Adrenal gland (tissue), 12 donors: Measurements from ENCODE around the gene COG7. TPM values are rescaled to one million over a fixed set of nuclear protein-coding genes. Genes with fewer than 3 reads are reported as not detected.

Experiments used
- DNase-seq, 7 donors: peaks; one replicate each; pipeline ENCODE4 v3.0.0-alpha.2; 2019 to 2020
- H3K27ac ChIP-seq, 5 donors: fragments of 200-600 bp; sonication (generic) in 4 of 5; 1 replicate in 3 of 5; 2 replicates in 2 of 5; pipeline versions ENCODE4 v1.5.1 to v1.8.0; 2016 to 2020; ENCODE audit warnings: mild to moderate bottlenecking in 1 of 5
- H3K27me3 ChIP-seq: fragments of 200-600 bp; 2 replicates; pipeline ENCODE4 v1.8.0; 2021
- H3K36me3 ChIP-seq, 2 donors: fragments of 200-600 bp; replicated peaks in 1 of 2; 1 replicate in 1 of 2; 2 replicates in 1 of 2; pipeline versions ENCODE4 v1.5.1 to v1.8.0; 2018 to 2022
- H3K4me1 ChIP-seq, 2 donors: fragments of 200-600 bp; replicated peaks in 1 of 2; 1 replicate in 1 of 2; 2 replicates in 1 of 2; pipeline versions ENCODE4 v1.5.1 to v1.8.0; 2018 to 2021
- H3K4me3 ChIP-seq, 4 donors: fragments of 200-600 bp; sonication (generic) in 3 of 4; one replicate each; pipeline ENCODE4 v1.5.1; 2016 to 2018
- H3K9me3 ChIP-seq, 3 donors: fragments of 200-600 bp; sonication (generic) in 1 of 3; replicated peaks in 1 of 3; 1 replicate in 2 of 3; 2 replicates in 1 of 3; pipeline versions ENCODE4 v1.5.1 to v1.8.0; 2016 to 2021
- POLR2A ChIP-seq, 2 donors: fragments of 450-650 bp; IDR thresholded peaks; one replicate each; pipeline ENCODE4 v1.6.1; 2017; ENCODE audit warnings: antibody characterized with exemption in 2 of 2, mild to moderate bottlenecking in 2 of 2, moderate library complexity in 1 of 2
- WGBS, 4 donors: extraction: QIAGEN DNeasy Blood & Tissue Kit in 2 of 4; methylation state at CpG; one replicate each; pipeline versions ENCODE4 v1.1.5 to v1.1.7; 2013 to 2017; 5-methylcytosine and 5-hydroxymethylcytosine counted together
- intact Hi-C, 2 donors: fragments of 100-400 bp; cut with DNase I; formaldehyde crosslinking; loops; one replicate each; pipeline versions ENCODE4 v1.14.1 to v1.15.0; 2022 to 2023
- polyA plus RNA-seq, 3 donors: library from polyadenylated mRNA; stranded (reverse); fragments of 200-250 nt in 2 of 3; fragments of 350-450 nt in 1 of 3; fragmentation: Illumina TruSeq in 1 of 3; extraction: RNeasy Lipid Tissue Mini Kit (QIAGEN cat#74804) in 1 of 3; gene quantifications; one replicate each; pipeline ENCODE4 v1.2.3, GENCODE V29; 2013 to 2014
- total RNA-seq, 9 donors: library from RNA; depleted of rRNA in 4 of 9; stranded (reverse); fragments of >200 nt in 4 of 9; fragments of 120-200 nt in 1 of 9; fragmentation: NEBNext Ultra II Directional in 1 of 9; extraction: Animal tissue kit (Norgen Biotek cat#: 25700) in 1 of 9; gene quantifications; one replicate each; pipeline versions ENCODE4 v1.1.0 to v1.2.4, GENCODE V29; 2013 to 2023
- TF ChIP-seq, protein P1 (sequence below), 6 experiments: fragments of 450-650 bp in 4 of 6; fragments of 200-600 bp in 2 of 6; sonication (generic) in 1 of 6; IDR thresholded peaks; 1 replicate in 5 of 6; 2 replicates in 1 of 6; pipeline versions ENCODE4 v1.5.1 to v1.8.0; 2016 to 2021; ENCODE audit warnings: antibody characterized with exemption in 6 of 6, mild to moderate bottlenecking in 2 of 6, moderate library complexity in 1 of 6
- donor health status: healthy with polysubstance abuse.
- donor health status: Bipolar disorder and iron deficiency.
- donor health status: DM: yes; HTN: yes; CAD: no.
- donor health status: DM: no; HTN: no; CAD: no.
- donor health status: DM: no; HTN: no; CAD: no.
- donor health status: DM: yes; HTN: yes; CAD: no.

The COG7 gene
- total and polyA plus RNA-seq, 12 donors, result 10.7 to 50.1 (median 21.4) TPM

DNA sequence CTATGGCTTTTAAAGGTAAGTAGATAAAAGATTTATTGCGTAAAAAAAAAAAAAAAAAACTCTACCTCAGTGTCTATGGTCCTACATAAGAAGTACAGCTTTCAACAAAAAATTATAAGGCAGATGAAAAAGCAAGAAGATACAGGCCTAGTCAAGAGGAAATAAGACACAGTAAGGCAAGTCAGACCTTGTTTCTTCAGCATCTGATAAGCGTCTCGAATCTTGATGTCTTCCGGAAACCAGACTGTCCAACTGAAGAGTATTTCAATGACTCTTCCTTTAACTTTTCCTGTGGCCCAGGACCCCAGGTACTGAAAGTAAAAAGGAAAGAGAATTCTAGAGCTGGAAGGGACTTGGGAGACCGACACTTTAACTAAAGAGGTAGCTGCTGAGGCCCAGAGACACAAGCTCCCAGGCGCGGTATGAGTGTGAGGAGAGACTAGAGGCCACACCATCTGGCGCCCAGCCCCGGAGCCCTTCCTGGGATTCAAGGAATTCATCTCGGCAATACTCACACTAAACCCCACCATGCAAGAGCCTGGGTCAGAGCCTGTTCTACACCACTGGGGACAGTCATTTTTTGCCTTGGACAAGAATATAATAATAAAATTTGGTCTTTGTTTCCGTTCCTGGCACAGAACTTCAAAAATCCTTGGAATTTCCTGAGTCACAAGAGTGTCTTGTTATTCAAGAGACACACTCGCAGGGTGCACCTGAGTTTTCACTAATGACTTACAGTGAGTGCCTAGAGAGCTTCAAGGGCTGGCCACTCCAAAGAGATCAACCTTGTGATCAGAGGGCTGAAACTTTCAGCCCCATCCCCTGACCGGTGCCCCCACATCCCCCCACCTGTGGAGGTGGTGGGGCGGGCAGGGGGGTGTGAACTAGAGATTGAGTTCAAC lies 38.8 kb upstream of the COG7 start:
- intact Hi-C loops, result no loop called here
- H3K4me3 ChIP-seq, result no peak overlapping the region
- H3K27ac ChIP-seq, result peak overlapping the region in 3 of 5 donors; percentile 2 to 64 (median 41)
- peaks cover 11% of the 10 kb centered on the region in 2 donors for H3K4me1 ChIP-seq
- TF ChIP-seq POLR2A (IDR thresholded peaks at IDR 0.05), result no peak
- TF ChIP-seq, protein P1, sequence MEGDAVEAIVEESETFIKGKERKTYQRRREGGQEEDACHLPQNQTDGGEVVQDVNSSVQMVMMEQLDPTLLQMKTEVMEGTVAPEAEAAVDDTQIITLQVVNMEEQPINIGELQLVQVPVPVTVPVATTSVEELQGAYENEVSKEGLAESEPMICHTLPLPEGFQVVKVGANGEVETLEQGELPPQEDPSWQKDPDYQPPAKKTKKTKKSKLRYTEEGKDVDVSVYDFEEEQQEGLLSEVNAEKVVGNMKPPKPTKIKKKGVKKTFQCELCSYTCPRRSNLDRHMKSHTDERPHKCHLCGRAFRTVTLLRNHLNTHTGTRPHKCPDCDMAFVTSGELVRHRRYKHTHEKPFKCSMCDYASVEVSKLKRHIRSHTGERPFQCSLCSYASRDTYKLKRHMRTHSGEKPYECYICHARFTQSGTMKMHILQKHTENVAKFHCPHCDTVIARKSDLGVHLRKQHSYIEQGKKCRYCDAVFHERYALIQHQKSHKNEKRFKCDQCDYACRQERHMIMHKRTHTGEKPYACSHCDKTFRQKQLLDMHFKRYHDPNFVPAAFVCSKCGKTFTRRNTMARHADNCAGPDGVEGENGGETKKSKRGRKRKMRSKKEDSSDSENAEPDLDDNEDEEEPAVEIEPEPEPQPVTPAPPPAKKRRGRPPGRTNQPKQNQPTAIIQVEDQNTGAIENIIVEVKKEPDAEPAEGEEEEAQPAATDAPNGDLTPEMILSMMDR (IDR thresholded peaks at IDR 0.05), result no peak
- no peaks in the 10 kb centered on the region for H3K27me3 ChIP-seq
- H3K9me3 ChIP-seq, result no peaks in the 10 kb centered on the region
- H3K36me3 ChIP-seq, result peaks cover 0 to 91% of the 10 kb centered on the region in 2 donors
- DNase-seq, result peak in 1 of 7 donors; percentile 37
- WGBS, 4 donors, result 64 to 71% (median 66%) methylated on average over 13 to 14 of the region's 14 CpGs

DNA sequence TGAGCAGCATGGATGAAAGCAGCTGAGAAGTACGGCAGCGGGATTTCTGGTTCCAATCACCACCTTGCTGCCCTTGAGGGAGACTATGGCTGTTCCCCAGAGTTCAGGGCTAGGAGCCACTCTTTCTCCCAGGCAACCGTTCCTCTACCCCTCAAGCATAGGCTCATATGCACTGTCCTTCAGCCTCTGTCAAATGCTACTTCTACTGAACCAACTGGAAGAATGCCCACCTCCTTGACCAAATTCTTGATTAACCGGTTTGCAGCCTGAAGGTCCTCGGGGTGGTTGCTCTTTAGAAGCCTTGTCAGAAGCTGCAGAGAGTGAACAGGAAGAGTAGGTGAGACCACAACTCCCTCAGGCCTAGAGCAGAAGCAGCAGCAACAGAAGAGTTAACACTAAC lies 33.5 kb upstream of the COG7 start:
- Histone ChIP-seq H3K9me3 (no peaks in the 10 kb centered on the region), H3K36me3 (peaks cover 0 to 99% of the 10 kb centered on the region in 2 donors), H3K27me3 (no peaks in the 10 kb centered on the region), H3K4me3 (no peak overlapping the region), H3K27ac (no peak overlapping the region), H3K4me1 (no peaks in the 10 kb centered on the region)
- TF ChIP-seq, protein P1 (IDR thresholded peaks at IDR 0.05), result no peak
- TF ChIP-seq POLR2A (IDR thresholded peaks at IDR 0.05), result no peak
- intact Hi-C loops, result no loop called here
- DNase-seq, result no peak
- 59 to 67% (median 63%) methylated on average over 3 to 5 of the region's 5 CpGs for WGBS, 4 donors

DNA sequence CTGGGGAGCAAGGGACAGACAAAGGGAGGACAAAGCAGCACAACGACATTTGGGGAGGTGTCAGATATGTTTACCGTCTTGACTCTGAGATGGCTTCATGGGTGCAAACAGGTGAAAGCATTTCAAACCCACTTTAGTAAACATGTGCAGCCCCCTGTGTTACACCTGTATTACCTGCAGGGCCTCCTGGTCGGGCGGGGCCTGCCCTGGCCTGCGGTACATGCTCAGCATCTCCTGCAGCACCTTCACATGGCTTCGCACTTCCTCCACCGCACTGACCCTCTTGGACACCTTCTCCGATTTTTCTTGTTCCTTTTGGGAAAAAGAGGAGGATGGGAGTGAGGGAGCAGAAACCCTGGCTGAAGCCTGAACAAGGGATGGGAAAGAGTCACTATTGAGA lies 32.9 kb upstream of the COG7 start:
- Histone ChIP-seq H3K4me1 (no peaks in the 10 kb centered on the region), H3K9me3 (no peaks in the 10 kb centered on the region), H3K27me3 (no peaks in the 10 kb centered on the region), H3K4me3 (no peak overlapping the region), H3K36me3 (peaks cover 0 to 99% of the 10 kb centered on the region in 2 donors), H3K27ac (no peak overlapping the region)
- intact Hi-C loops, result no loop called here
- DNase-seq, result no peak
- TF ChIP-seq, protein P1 (IDR thresholded peaks at IDR 0.05), result no peak
- no peak for TF ChIP-seq POLR2A (IDR thresholded peaks at IDR 0.05)
- 93 to 97% (median 96%) methylated on average over 8 of the region's 8 CpGs for WGBS, 4 donors

DNA sequence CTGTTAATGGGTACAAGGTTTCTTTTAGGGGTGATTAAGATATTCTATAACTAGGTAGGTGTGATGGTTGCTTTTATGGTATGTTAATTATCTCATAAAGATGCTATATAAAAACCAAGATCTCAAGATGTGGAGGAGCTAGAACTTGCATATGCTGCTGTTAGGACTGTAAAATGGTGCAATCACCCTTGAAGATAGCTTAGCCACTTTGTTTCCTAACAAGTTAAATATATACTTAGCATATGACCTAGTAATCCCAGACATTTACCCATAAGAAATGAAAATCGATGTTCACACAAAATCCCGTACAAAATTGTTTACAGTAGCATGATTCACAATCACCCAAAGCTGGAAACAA lies 32.2 kb upstream of the COG7 start:
- WGBS, 4 donors, result 72 to 93% (median 90%) methylated on average over 2 of the region's 2 CpGs
- Histone ChIP-seq H3K4me3 (no peak overlapping the region), H3K27ac (no peak overlapping the region), H3K9me3 (no peaks in the 10 kb centered on the region), H3K4me1 (no peaks in the 10 kb centered on the region), H3K27me3 (no peaks in the 10 kb centered on the region), H3K36me3 (peaks cover 0 to 99% of the 10 kb centered on the region in 2 donors)
- intact Hi-C loops, result no loop called here
- TF ChIP-seq POLR2A (IDR thresholded peaks at IDR 0.05), result no peak
- TF ChIP-seq, protein P1 (IDR thresholded peaks at IDR 0.05), result no peak
- DNase-seq, result no peak
